GM20431 (cell line): Measurements from ENCODE around the gene NME9.

Experiments
- in situ Hi-C: fragments of 300-500 bp; cut with MseI, MboI; formaldehyde crosslinking; loops from one replicate; pipeline ENCODE4 v1.15.0; 2020; ENCODE audit warnings: low sequenced_read_pairs; ENCODE audit not compliant: unreplicated experiment

The NME9 gene

DNA sequence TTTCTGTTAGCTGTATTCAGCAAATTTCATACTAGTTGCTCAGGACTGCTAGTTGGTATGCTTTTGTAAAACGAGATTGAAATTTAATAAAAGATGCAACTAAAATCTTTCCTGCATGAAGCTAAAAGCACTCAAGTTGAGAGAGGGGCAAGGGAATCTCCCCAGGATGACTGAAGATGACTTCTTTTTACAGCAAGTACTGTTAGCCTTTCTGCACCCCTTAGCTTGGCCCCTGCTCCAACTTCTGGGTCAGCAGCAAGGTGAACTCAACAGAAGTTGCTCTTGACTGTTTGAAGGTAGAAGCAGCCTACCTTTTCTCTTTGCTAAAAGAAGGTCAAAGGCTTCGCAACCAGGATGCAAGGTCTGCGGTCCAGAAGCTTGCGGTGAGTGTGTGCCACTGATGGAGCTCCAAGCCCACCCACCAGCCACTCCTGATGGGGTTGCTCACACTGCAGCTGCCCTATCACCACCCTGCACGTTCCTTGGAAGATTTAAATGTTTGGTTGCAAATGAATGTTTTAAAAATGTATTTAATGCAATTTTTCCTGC lies 32.5 kb downstream of the NME9 start:
- in situ Hi-C loops = no loop called here

DNA sequence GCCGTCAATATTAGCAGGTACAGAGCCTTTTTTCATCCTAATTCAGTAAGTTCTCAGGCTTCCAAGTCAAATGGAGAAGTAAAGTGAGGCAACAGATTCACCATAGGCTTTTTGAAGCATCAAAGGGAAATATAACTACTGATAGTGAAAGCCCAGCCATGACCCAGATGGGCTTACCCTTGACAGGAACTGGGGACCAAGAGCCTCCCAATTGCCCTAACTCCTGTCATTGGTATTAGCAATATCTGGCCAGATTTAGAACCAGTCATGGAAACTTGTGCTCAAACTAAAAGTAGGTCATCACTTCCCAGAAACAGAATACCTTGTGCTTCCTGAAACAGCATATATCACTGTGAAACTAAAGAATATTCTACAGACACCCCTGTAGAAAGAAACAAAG lies 33.0 kb downstream of the NME9 start:
- in situ Hi-C loops = no loop called here

- in situ Hi-C loops = no loop called here
These were observed 40.0 kb downstream of the NME9 start for GRCh38 chr3:138289701-138290100.

DNA sequence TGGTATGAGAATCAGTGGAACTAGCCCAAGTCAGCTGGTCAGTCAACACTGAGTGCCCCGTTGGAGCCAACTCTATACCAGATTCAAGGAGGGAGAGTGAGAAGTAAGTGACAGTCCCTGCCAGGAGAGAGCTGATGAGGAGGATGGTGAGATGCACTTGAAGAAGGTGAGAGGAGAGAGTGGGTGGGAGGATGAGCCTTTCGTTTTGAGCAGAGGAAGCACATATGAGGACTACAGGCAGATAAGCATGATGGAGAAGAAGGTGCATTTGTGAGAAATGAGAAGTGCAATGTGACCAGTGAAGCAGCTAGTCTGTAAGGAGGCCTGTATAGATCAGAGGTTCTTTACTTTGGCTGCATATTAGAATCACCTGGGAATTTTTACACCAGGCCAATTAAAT lies 40.4 kb downstream of the NME9 start:
- in situ Hi-C loops = no loop called here

DNA sequence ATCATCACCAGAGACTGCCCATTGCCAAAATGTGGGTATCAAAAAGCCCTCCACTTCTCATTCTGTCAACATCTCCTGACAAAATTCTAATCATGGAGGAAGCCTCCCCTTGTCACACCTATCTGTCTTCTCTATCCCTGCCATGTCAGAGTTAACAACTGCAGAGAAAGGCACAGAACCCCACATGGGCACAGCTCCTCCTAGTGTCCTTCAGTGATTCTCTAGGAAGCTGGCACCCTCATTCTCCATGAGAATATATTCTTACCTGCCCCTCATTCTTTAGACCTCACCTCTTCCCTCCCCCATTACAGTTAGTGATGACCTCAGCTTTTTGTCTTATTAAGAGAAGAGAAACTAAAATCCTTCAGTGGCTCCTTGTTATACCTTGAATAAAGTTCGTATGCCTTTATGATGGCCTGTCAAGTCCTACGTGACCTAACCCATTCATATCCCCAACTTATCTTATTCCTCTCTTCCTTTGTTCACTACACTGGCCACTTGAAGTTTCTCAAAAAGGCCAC lies 44.6 kb downstream of the NME9 start:
- in situ Hi-C loops = no loop called here

GRCh38 chr3:138284079-138284478 lies 45.6 kb downstream of the NME9 start:
- in situ Hi-C loops = no loop called here

DNA sequence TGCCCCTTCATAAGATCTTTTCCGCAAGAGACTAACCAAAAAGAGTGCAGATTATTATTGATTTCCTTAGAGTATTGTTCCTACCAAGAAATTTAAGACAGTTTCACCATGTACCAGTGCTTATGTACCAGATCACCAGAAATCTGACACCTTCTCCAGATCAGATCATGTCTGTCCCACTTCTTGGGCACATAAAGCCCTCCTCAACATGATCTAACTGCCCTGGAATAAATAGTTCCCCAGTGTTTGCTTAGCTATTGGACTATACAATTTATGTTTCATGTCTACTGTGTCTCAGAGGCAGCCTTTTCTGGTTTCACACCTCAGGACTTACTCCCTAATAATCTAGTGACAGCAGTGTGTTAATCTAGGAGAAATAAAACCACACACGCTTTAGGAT lies 46.8 kb downstream of the NME9 start:
- in situ Hi-C loops = no loop called here

- in situ Hi-C loops = no loop called here
These were observed 48.1 kb downstream of the NME9 start for GRCh38 chr3:138281561-138281960.

DNA sequence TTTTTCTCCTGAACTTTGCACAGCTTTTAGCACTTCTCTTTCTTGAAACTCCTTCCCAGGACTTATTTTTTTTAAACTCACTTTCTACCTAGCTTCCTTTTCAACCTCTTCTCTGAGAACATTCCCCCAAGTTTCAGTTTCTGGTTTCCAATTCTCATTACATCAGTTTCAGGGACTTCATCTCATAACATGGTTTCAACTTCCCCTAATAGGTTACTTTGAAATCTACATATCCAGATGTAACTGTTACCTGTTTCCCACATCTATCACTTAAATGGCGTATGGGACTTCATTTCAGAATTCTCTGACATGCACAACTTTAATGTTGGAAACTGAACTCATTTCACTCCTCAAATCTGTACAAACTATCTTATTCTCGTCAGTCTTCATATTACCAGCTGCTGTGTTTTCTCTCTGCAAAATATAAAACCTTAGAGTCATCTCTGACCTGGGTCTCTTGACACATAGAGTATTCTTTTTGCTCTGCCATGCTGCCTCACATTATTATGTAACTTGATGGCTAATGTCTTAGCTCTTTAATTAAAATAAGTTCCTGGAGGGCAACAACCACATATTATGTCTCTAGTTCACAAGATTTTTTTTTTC lies 58.4 kb downstream of the NME9 start:
- in situ Hi-C loops = no loop called here

GRCh38 chr3:138270245-138270644 lies 59.4 kb downstream of the NME9 start:
- in situ Hi-C loops = no loop called here

GRCh38 chr3:138267083-138267482 lies 62.6 kb downstream of the NME9 start:
- in situ Hi-C loops = no loop called here

GRCh38 chr3:138265745-138266144 lies 63.9 kb downstream of the NME9 start:
- in situ Hi-C loops = no loop called here

DNA sequence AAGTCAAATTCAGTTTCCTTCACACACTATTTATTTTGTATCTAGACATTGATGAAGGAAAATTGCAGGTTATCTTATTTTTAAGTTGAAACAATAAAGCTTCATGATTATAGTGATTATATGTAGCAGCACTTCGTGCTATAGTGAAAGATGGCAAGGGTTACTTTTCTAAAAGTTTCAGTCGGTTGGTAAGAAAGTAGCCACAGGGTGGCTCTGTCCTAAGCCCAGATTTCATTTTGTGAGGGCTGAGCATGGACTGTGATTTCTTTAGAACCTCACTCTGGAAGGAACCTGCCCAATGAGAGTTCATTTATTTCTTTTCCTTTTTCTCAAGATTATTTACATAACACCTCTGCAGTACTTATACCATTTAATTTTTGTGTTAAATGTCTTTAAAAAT lies 66.5 kb downstream of the NME9 start:
- in situ Hi-C loops = no loop called here

GRCh38 chr3:138260611-138261010 lies 69.0 kb downstream of the NME9 start:
- in situ Hi-C loops = no loop called here

- in situ Hi-C loops = no loop called here
These were observed 70.5 kb downstream of the NME9 start for GRCh38 chr3:138259126-138259525.

GRCh38 chr3:138257986-138258385 lies 71.7 kb downstream of the NME9 start:
- in situ Hi-C loops = no loop called here

DNA sequence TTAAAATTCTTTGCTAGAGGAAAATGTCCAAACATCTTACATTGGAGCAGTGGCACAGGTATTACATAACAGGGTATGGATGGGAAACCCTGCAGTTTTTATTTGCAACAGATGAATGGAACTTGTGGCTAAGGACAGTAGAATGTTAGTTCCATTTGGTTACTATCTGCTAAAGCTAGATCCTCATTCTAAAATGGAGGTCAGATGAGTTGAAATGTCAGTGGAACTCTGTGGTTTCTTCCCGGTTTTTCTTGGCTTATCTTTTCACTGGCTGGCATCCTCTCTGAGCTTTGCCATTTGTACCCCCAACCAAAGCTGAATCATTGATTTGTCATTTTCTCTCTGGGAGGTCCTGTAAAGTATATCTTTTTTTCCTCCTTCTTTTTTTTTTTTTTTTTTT lies 73.6 kb downstream of the NME9 start:
- in situ Hi-C loops = no loop called here

- in situ Hi-C loops = no loop called here
These were observed 75.4 kb downstream of the NME9 start for GRCh38 chr3:138254216-138254615.

- in situ Hi-C loops = no loop called here
These were observed 76.0 kb downstream of the NME9 start for GRCh38 chr3:138253609-138254008.
